Cardiac muscle cell (in vitro differentiated cells and primary cell): ENCODE results near the gene RYR1. TPM values are rescaled to one million over a fixed set of nuclear protein-coding genes. Genes with fewer than 3 reads are reported as not detected.

ENCODE experiments used
- DNase-seq, 2 donors: peaks; one replicate each; pipeline versions ENCODE4 v3.0.0 to v3.0.0-alpha.2; 2010 to 2017; ENCODE audit warnings: low read depth in 1 of 2, low spot score in 1 of 2
- H3K27ac ChIP-seq: fragments of 200-600 bp; sonication (generic); 2 replicates; pipeline ENCODE4 v1.5.1; 2016
- H3K27me3 ChIP-seq: fragments of 200-600 bp; sonication (generic); 2 replicates; pipeline ENCODE4 v1.6.0; 2016; ENCODE audit warnings: control low read depth
- H3K36me3 ChIP-seq: fragments of 200-600 bp; sonication (generic); 2 replicates; pipeline ENCODE4 v1.5.1; 2016; ENCODE audit warnings: control low read depth
- H3K4me1 ChIP-seq: fragments of 200-600 bp; sonication (generic); 2 replicates; pipeline ENCODE4 v1.8.1; 2017; ENCODE audit warnings: low read depth, mild to moderate bottlenecking, mixed run types
- H3K4me3 ChIP-seq: fragments of 200-600 bp; sonication (generic); 2 replicates; pipeline ENCODE4 v1.5.1; 2016; ENCODE audit warnings: mild to moderate bottlenecking
- H3K9me3 ChIP-seq: fragments of 200-600 bp; sonication (generic); 2 replicates; pipeline ENCODE4 v1.5.1; 2017; ENCODE audit warnings: low read depth, mild to moderate bottlenecking, control low read depth
- CTCF ChIP-seq: IDR thresholded peaks from 2 replicates; pipeline ENCODE4 v1.5.1; 2012; ENCODE audit warnings: low read depth, mild to moderate bottlenecking, low read length
- polyA plus RNA-seq: library from polyadenylated mRNA; unstranded; fragments of >200 nt; fragmentation: Nextera tagmentation; extraction: Ambion mirVana; gene quantifications from 2 replicates; pipeline ENCODE4 v1.2.1, GENCODE V29; 2016
- total RNA-seq: library from RNA; depleted of rRNA; stranded (reverse); fragments of >200 nt; gene quantifications from 2 replicates; pipeline ENCODE4 v1.2.3, GENCODE V29; 2016

RYR1 gene
- total and polyA plus RNA-seq, 2 experiments from 2014 or later: 0.71 to 12.8 TPM

- no peaks in the 10 kb centered on the region for H3K4me1 ChIP-seq
- H3K27ac ChIP-seq: no peak overlapping the region
- no peak overlapping the region for H3K4me3 ChIP-seq
- H3K9me3 ChIP-seq: no peaks in the 10 kb centered on the region
- no peaks in the 10 kb centered on the region for H3K36me3 ChIP-seq
- no peaks in the 10 kb centered on the region for H3K27me3 ChIP-seq
- DNase-seq: no peak
- no peak for TF ChIP-seq CTCF
These were observed 14.7 kb downstream of the RYR1 start for GRCh38 chr19:38448225-38448624.

- no peaks in the 10 kb centered on the region for H3K27me3 ChIP-seq
- DNase-seq: no peak
- H3K27ac ChIP-seq: no peak overlapping the region
- no peak for TF ChIP-seq CTCF
- no peaks in the 10 kb centered on the region for H3K9me3 ChIP-seq
- H3K4me1 ChIP-seq: no peaks in the 10 kb centered on the region
- H3K36me3 ChIP-seq: no peaks in the 10 kb centered on the region
- H3K4me3 ChIP-seq: no peak overlapping the region
These were observed 16.0 kb downstream of the RYR1 start for GRCh38 chr19:38449518-38449917.

- no peak for TF ChIP-seq CTCF
- Histone ChIP-seq H3K4me3 (no peak overlapping the region), H3K4me1 (no peaks in the 10 kb centered on the region), H3K36me3 (no peaks in the 10 kb centered on the region), H3K9me3 (no peaks in the 10 kb centered on the region), H3K27ac (no peak overlapping the region), H3K27me3 (no peaks in the 10 kb centered on the region)
- DNase-seq: no peak
These were observed 17.5 kb downstream of the RYR1 start for GRCh38 chr19:38451036-38451435.

GRCh38 chr19:38451629-38452028, 18.1 kb downstream of the RYR1 start:
- H3K36me3 ChIP-seq: no peaks in the 10 kb centered on the region
- no peak for TF ChIP-seq CTCF
- H3K27ac ChIP-seq: no peak overlapping the region
- H3K4me3 ChIP-seq: no peak overlapping the region
- no peaks in the 10 kb centered on the region for H3K4me1 ChIP-seq
- H3K9me3 ChIP-seq: no peaks in the 10 kb centered on the region
- H3K27me3 ChIP-seq: no peaks in the 10 kb centered on the region
- no peak for DNase-seq

- Histone ChIP-seq H3K36me3 (no peaks in the 10 kb centered on the region), H3K4me1 (no peaks in the 10 kb centered on the region), H3K27ac (no peak overlapping the region), H3K9me3 (no peaks in the 10 kb centered on the region), H3K27me3 (no peaks in the 10 kb centered on the region), H3K4me3 (no peak overlapping the region)
- TF ChIP-seq CTCF: no peak
- peak in 1 of 2 donors; percentile 3 for DNase-seq
These were observed 19.2 kb downstream of the RYR1 start for GRCh38 chr19:38452430-38453366.
